Prostate gland (tissue), 2 donors: ENCODE results near the gene SCLT1. TPM values are rescaled to one million over a fixed set of nuclear protein-coding genes. Genes with fewer than 3 reads are reported as not detected.

Source experiments
- DNase-seq: peaks from one replicate; pipeline ENCODE4 v3.0.0-alpha.2; 2019; ENCODE audit warnings: low spot score
- H3K27ac ChIP-seq, 2 donors: fragments of 200-600 bp; sonication (generic); 2 replicates each; pipeline ENCODE4 v1.5.1; 2017 to 2019
- H3K27me3 ChIP-seq: fragments of 200-600 bp; sonication (generic); replicated peaks from 2 replicates; pipeline ENCODE4 v1.5.1; 2019; ENCODE audit not compliant: insufficient read depth
- H3K36me3 ChIP-seq, 2 donors: fragments of 200-600 bp; sonication (generic); 1 replicate in 1 of 2; 2 replicates in 1 of 2; pipeline versions ENCODE4 v1.5.1 to v1.8.1; 2017 to 2019
- H3K4me1 ChIP-seq: fragments of 200-600 bp; sonication (generic); replicated peaks from 2 replicates; pipeline ENCODE4 v1.5.1; 2019
- H3K4me3 ChIP-seq, 2 donors: fragments of 200-600 bp; sonication (generic); 2 replicates each; pipeline ENCODE4 v1.5.1; 2017 to 2019
- H3K9me3 ChIP-seq: fragments of 200-600 bp; sonication (generic); 2 replicates; pipeline ENCODE4 v1.5.1; 2017
- POLR2A ChIP-seq: fragments of 450-650 bp; IDR thresholded peaks from one replicate; pipeline ENCODE4 v1.6.1; 2016; ENCODE audit warnings: antibody characterized with exemption, mild to moderate bottlenecking
- POLR2AphosphoS5 ChIP-seq: sonication (generic); formaldehyde crosslinking; IDR thresholded peaks from one replicate; pipeline ENCODE4 v1.6.1; 2017; ENCODE audit warnings: antibody characterized with exemption
- WGBS: methylation state at CpG from one replicate; pipeline ENCODE4 v1.1.5; 2018; 5-methylcytosine and 5-hydroxymethylcytosine counted together
- intact Hi-C: fragments of 100-400 bp; cut with DNase I; formaldehyde crosslinking; loops from one replicate; pipeline ENCODE4 v1.14.2; 2022
- total RNA-seq, 2 donors: library from RNA; depleted of rRNA; stranded (reverse); fragments of >200 nt; gene quantifications; one replicate each; pipeline ENCODE4 v1.1.0, GENCODE V29; 2016
- TF ChIP-seq, protein P1 (sequence below), 4 experiments: fragments of 200-600 bp in 2 of 4; fragments of 450-650 bp in 2 of 4; sonication (generic) in 2 of 4; IDR thresholded peaks; 1 replicate in 3 of 4; 2 replicates in 1 of 4; pipeline ENCODE4 v1.5.1; 2016 to 2019; ENCODE audit warnings: antibody characterized with exemption in 4 of 4, mild to moderate bottlenecking in 2 of 4, moderate library complexity in 2 of 4

The SCLT1 gene
- total RNA-seq, 2 donors from 2014 or later: 6.6 to 7.0 TPM

DNA sequence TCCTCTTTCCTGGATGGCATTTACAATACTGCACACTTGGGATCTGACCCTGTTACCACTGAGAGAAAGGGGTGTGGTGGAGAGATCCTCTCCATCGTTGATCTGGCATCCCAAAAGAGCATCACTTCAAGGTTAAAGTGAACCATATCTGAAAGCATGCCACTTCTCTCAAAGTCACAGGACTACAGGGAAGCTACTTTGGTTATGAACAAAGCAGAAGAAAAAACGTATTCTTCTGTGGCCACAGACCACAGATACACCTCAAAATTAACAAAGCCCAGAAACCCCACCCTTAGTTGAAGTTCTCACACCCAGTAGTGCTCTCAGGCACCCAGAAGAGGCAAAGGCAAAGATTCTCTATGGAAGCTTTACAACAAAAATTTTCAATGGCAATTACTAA lies 175.6 kb downstream of the SCLT1 start:
- WGBS: 76% methylated on average over 2 of the region's 2 CpGs
- H3K27ac ChIP-seq: no peak overlapping the region
- H3K9me3 ChIP-seq: no peaks in the 10 kb centered on the region
- intact Hi-C loops: no loop called here
- no peaks in the 10 kb centered on the region for H3K27me3 ChIP-seq
- H3K4me1 ChIP-seq: no peaks in the 10 kb centered on the region
- TF ChIP-seq POLR2AphosphoS5: no peak
- TF ChIP-seq, protein P1, sequence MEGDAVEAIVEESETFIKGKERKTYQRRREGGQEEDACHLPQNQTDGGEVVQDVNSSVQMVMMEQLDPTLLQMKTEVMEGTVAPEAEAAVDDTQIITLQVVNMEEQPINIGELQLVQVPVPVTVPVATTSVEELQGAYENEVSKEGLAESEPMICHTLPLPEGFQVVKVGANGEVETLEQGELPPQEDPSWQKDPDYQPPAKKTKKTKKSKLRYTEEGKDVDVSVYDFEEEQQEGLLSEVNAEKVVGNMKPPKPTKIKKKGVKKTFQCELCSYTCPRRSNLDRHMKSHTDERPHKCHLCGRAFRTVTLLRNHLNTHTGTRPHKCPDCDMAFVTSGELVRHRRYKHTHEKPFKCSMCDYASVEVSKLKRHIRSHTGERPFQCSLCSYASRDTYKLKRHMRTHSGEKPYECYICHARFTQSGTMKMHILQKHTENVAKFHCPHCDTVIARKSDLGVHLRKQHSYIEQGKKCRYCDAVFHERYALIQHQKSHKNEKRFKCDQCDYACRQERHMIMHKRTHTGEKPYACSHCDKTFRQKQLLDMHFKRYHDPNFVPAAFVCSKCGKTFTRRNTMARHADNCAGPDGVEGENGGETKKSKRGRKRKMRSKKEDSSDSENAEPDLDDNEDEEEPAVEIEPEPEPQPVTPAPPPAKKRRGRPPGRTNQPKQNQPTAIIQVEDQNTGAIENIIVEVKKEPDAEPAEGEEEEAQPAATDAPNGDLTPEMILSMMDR (IDR thresholded peaks at IDR 0.05): no peak
- no peak for DNase-seq
- H3K4me3 ChIP-seq: no peak overlapping the region
- H3K36me3 ChIP-seq: no peaks in the 10 kb centered on the region

DNA sequence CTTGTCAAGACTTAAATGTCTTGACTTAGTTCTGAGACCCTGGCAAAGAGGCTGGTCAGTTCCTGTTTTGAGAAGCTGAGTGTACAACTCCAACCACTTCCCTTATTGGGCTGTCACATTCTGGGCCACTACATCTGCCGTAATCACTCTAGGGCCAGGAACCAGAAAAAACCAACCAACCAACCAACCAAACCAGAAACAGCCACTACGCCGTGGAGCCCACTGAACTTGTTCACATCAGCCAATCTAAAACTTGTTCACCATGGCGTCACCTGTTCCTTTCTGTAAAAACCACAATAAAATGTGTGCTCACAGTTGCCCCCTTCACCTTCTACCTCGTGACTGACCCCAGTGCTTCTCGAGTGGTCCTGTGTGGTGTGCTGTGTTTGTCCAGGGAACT lies 176.5 kb downstream of the SCLT1 start:
- no peaks in the 10 kb centered on the region for H3K9me3 ChIP-seq
- WGBS: 86% methylated on average over 6 of the region's 6 CpGs
- no peaks in the 10 kb centered on the region for H3K4me1 ChIP-seq
- H3K4me3 ChIP-seq: no peak overlapping the region
- no peak overlapping the region for H3K27ac ChIP-seq
- H3K27me3 ChIP-seq: no peaks in the 10 kb centered on the region
- TF ChIP-seq POLR2A: no peak
- TF ChIP-seq POLR2AphosphoS5: no peak
- TF ChIP-seq, protein P1 (IDR thresholded peaks at IDR 0.05): no peak
- no peaks in the 10 kb centered on the region for H3K36me3 ChIP-seq
- DNase-seq: no peak
- intact Hi-C loops: no loop called here

DNA sequence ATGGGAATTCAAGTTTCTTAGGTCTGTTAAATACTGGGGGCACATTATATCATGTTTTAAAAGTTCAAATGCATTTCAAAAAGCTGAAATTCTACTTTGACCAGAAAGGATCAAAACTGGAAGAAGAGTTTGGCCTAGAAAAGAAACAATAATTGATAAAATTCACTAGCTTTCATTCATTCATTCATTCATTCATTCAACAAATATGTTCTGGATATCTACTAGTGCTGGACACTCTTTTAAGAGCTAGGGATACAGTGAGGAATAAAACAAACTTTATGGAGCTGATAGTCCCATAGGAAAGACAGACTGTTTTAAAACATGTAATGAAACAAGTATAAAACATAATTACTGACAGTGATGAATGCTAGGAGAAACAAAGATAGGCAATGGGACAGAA lies 177.8 kb downstream of the SCLT1 start:
- Histone ChIP-seq H3K9me3 (no peaks in the 10 kb centered on the region), H3K4me1 (no peaks in the 10 kb centered on the region), H3K27me3 (no peaks in the 10 kb centered on the region), H3K4me3 (no peak overlapping the region), H3K36me3 (no peaks in the 10 kb centered on the region), H3K27ac (no peak overlapping the region)
- TF ChIP-seq, protein P1 (IDR thresholded peaks at IDR 0.05): no peak
- TF ChIP-seq POLR2A (no peak), POLR2AphosphoS5 (no peak)
- no peak for DNase-seq
- intact Hi-C loops: no loop called here

DNA sequence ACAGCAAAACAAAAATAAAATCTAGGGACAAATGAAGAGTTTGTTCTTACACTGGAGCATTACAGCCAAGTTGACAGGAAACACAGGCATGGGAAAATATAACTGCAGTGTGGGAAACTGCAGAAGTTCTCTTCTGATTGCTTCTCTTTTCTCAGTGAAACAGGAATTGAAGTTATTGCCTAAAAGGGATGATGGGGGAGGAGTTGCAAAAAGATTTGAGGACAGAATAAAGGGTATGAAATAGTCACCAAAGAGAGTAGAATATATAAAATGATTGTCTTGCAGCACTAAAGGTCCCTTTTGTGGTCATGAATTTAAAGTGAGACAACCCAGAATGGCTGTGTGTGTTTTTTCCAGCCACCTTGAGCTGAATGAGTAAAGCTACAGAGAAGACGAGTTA lies 180.1 kb downstream of the SCLT1 start:
- no peaks in the 10 kb centered on the region for H3K36me3 ChIP-seq
- no peaks in the 10 kb centered on the region for H3K27me3 ChIP-seq
- intact Hi-C loops: no loop called here
- TF ChIP-seq POLR2A (no peak), POLR2AphosphoS5 (no peak)
- TF ChIP-seq, protein P1 (IDR thresholded peaks at IDR 0.05): no peak
- no peak for DNase-seq
- H3K4me3 ChIP-seq: no peak overlapping the region
- H3K27ac ChIP-seq: no peak overlapping the region
- WGBS: 83% methylated on average over 1 of the region's 1 CpG
- H3K9me3 ChIP-seq: no peaks in the 10 kb centered on the region
- H3K4me1 ChIP-seq: no peaks in the 10 kb centered on the region

DNA sequence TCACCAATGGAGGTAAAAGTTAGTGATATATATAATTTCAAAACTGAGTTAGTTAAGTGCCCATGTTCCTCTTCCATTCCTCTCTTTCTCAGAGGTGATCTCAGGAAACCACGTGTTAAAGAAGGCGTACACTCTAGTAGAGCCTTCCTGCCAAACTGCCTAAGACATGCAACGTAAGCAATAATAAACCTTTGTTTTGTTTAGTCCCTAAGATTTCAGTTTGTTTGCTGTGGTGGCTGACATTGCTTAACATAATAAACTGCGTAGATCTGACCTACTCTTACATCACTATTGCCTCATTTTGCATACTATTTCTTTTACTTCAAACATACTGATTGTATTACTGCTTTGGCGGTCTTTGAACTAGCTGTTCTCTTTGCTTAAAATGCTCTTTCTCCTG lies 184.6 kb downstream of the SCLT1 start:
- no peak overlapping the region for H3K27ac ChIP-seq
- no peak for DNase-seq
- no peak overlapping the region for H3K4me3 ChIP-seq
- 82% methylated on average over 5 of the region's 5 CpGs for WGBS
- H3K9me3 ChIP-seq: no peaks in the 10 kb centered on the region
- H3K36me3 ChIP-seq: no peaks in the 10 kb centered on the region
- TF ChIP-seq, protein P1 (IDR thresholded peaks at IDR 0.05): no peak
- TF ChIP-seq POLR2AphosphoS5 (no peak), POLR2A (no peak)
- intact Hi-C loops: no loop called here
- H3K4me1 ChIP-seq: no peaks in the 10 kb centered on the region
- H3K27me3 ChIP-seq: no peaks in the 10 kb centered on the region
